NT2/D1 (cell line): ENCODE measurements around the gene SETD1B.

Source experiments
- SUZ12 ChIP-seq: IDR thresholded peaks from 2 replicates; pipeline ENCODE4 v1.6.1; 2011; ENCODE audit not compliant: insufficient read length, insufficient read depth; ENCODE audit errors: extremely low read depth
- YY1 ChIP-seq: IDR thresholded peaks from 2 replicates; pipeline ENCODE4 v1.6.1; 2011; ENCODE audit not compliant: insufficient read length, insufficient read depth
- ZNF274 ChIP-seq: IDR thresholded peaks from 2 replicates; pipeline ENCODE4 v1.6.1; 2011; ENCODE audit warnings: mild to moderate bottlenecking, low read depth, low read length

DNA sequence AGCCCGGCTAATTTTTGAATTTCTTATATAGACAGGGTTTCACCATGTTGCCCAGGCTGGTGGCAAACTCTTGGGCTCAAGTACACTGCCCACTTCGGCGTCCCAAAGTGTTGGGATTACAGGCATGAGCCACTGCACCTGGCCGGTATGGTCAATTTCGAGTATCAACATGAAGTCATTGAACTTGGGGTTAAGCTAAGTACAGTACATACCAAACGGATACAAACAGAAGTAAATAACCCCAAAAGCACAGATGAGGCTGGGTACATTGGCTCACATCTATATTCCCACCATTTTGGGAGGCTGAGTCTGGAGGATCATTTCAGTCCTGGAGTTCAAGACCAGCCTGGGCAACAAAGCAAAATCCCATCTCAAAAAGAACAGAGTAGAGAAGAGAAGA lies 71.8 kb downstream of the SETD1B start:
- TF ChIP-seq YY1 (no peak), ZNF274 (no peak), SUZ12 (no peak)
